Adrenal gland (tissue), 5 donors: Measurements from ENCODE around the gene NUP43.
"Not testable (repeated sequence)": the region's sequence is repeated elsewhere in the genome, so short reads cannot be mapped to it uniquely, and the experiment has no call there.

Experiments
- POLR2A ChIP-seq, 2 donors: fragments of 450-650 bp; IDR thresholded peaks; one replicate each; pipeline ENCODE4 v1.6.1; 2017; ENCODE audit warnings: antibody characterized with exemption in 2 of 2, mild to moderate bottlenecking in 2 of 2, moderate library complexity in 1 of 2
- TF ChIP-seq, protein P1 (sequence below), 6 experiments: fragments of 450-650 bp in 4 of 6; fragments of 200-600 bp in 2 of 6; sonication (generic) in 1 of 6; IDR thresholded peaks; 1 replicate in 5 of 6; 2 replicates in 1 of 6; pipeline versions ENCODE4 v1.5.1 to v1.8.0; 2016 to 2021; ENCODE audit warnings: antibody characterized with exemption in 6 of 6, mild to moderate bottlenecking in 2 of 6, moderate library complexity in 1 of 6
- donor health status: DM: no; HTN: no; CAD: no.

DNA sequence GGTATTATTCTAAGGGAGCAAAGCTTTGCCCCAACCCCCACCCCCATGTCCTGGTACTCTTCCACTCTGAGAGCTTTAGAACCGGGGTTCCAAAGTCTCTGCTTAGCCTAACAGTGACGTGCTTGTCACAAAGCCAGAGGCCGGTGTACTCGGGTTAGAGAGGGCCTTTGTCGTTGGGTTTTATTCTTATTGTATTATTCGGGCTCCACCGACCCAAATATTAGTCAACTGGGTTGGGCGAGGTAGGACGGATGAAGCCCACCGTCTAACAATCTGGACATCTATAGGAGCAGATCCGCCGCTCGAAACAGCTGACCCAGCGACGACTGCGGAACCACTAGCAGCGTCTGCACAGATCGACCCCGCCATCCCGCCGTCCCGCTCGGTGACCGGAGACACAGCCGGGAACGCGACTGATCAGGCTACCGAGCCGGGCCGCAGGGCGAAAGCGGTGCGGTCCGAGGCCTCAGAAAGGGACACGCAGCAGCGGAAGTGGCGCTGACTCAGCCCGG lies 2.8 kb upstream of the NUP43 start:
- TF ChIP-seq, protein P1, sequence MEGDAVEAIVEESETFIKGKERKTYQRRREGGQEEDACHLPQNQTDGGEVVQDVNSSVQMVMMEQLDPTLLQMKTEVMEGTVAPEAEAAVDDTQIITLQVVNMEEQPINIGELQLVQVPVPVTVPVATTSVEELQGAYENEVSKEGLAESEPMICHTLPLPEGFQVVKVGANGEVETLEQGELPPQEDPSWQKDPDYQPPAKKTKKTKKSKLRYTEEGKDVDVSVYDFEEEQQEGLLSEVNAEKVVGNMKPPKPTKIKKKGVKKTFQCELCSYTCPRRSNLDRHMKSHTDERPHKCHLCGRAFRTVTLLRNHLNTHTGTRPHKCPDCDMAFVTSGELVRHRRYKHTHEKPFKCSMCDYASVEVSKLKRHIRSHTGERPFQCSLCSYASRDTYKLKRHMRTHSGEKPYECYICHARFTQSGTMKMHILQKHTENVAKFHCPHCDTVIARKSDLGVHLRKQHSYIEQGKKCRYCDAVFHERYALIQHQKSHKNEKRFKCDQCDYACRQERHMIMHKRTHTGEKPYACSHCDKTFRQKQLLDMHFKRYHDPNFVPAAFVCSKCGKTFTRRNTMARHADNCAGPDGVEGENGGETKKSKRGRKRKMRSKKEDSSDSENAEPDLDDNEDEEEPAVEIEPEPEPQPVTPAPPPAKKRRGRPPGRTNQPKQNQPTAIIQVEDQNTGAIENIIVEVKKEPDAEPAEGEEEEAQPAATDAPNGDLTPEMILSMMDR (IDR thresholded peaks at IDR 0.05), result not testable (repeated sequence)
- TF ChIP-seq POLR2A (IDR thresholded peaks at IDR 0.05), result not testable (repeated sequence)
